Right lobe of liver (tissue), 6 donors: ENCODE results near the gene TRHDE. TPM values are rescaled to one million over a fixed set of nuclear protein-coding genes. Genes with fewer than 3 reads are reported as not detected.

Experiments used
- ATAC-seq, 4 donors: fragments of 200-7000 bp; cut with Tn5 transposase; one replicate each; pipeline ENCODE4 v1.9.1; 2020; ENCODE audit warnings: mild to moderate bottlenecking in 4 of 4, moderate library complexity in 4 of 4
- DNase-seq, 3 donors: peaks; one replicate each; pipeline ENCODE4 v3.0.0-alpha.2; 2020
- H3K27ac ChIP-seq, 3 donors: fragments of 200-600 bp; one replicate each; pipeline ENCODE4 v1.8.0; 2022
- H3K27me3 ChIP-seq, 2 donors: fragments of 200-600 bp; one replicate each; pipeline ENCODE4 v1.8.0; 2022
- H3K36me3 ChIP-seq, 4 donors: fragments of 200-600 bp; sonication (generic) in 1 of 4; one replicate each; pipeline versions ENCODE4 v1.5.1 to v1.8.0; 2017 to 2022; ENCODE audit warnings: control low read depth in 1 of 4
- H3K4me1 ChIP-seq, 4 donors: fragments of 200-600 bp; sonication (generic) in 1 of 4; one replicate each; pipeline versions ENCODE4 v1.5.1 to v1.8.0; 2017 to 2022; ENCODE audit warnings: control low read depth in 1 of 4
- H3K4me3 ChIP-seq, 3 donors: fragments of 200-600 bp; one replicate each; pipeline ENCODE4 v1.8.0; 2022
- H3K9me3 ChIP-seq, 4 donors: fragments of 200-600 bp; sonication (generic) in 1 of 4; one replicate each; pipeline versions ENCODE4 v1.5.1 to v1.8.0; 2017 to 2022; ENCODE audit warnings: control low read depth in 1 of 4
- POLR2A ChIP-seq: fragments of 450-650 bp; IDR thresholded peaks from one replicate; pipeline ENCODE4 v1.6.1; 2017; ENCODE audit warnings: antibody characterized with exemption, mild to moderate bottlenecking
- WGBS: methylation state at CpG from one replicate; pipeline ENCODE4 v1.1.6; 2018; ENCODE audit warnings: low coverage, low lambda C conversion rate; ENCODE audit not compliant: insufficient coverage; ENCODE audit errors: missing lambda C conversion rate; 5-methylcytosine and 5-hydroxymethylcytosine counted together
- intact Hi-C, 2 donors: fragments of 100-400 bp; cut with DNase I; formaldehyde crosslinking; loops; one replicate each; pipeline versions ENCODE4 v1.11.2 to v1.14.1; 2022
- total RNA-seq, 6 experiments: library from RNA; depleted of rRNA in 2 of 6; stranded (reverse); fragments of >200 nt in 2 of 6; fragmentation: NEBNext Ultra II Directional in 3 of 6; extraction: Animal tissue kit (Norgen Biotek cat#: 25700) in 3 of 6; gene quantifications; one replicate each; pipeline versions ENCODE4 v1.1.0 to v1.2.4, GENCODE V29; 2016 to 2023
- TF ChIP-seq, protein P1 (sequence below), 4 donors: fragments of 200-600 bp in 3 of 4; fragments of 450-650 bp in 1 of 4; IDR thresholded peaks; one replicate each; pipeline versions ENCODE4 v1.5.1 to v1.8.0; 2016 to 2022; ENCODE audit warnings: antibody characterized with exemption in 4 of 4, mild to moderate bottlenecking in 2 of 4
- donor health status: DM: no; HTN: yes; CAD: no.
- donor health status: DM: no; HTN: no; CAD: no.
- donor health status: DM: no; HTN: no; CAD: no.
- donor health status: DM: no; HTN: yes; CAD: no.
- donor health status: DM: no; HTN: yes; CAD: no.

The TRHDE gene
- total RNA-seq, 6 experiments from 2014 or later = 0.10 to 4.3 (median 0.90) TPM

GRCh38 chr12:72285861-72286260 is 13.7 kb downstream of the TRHDE start:
- TF ChIP-seq, protein P1, sequence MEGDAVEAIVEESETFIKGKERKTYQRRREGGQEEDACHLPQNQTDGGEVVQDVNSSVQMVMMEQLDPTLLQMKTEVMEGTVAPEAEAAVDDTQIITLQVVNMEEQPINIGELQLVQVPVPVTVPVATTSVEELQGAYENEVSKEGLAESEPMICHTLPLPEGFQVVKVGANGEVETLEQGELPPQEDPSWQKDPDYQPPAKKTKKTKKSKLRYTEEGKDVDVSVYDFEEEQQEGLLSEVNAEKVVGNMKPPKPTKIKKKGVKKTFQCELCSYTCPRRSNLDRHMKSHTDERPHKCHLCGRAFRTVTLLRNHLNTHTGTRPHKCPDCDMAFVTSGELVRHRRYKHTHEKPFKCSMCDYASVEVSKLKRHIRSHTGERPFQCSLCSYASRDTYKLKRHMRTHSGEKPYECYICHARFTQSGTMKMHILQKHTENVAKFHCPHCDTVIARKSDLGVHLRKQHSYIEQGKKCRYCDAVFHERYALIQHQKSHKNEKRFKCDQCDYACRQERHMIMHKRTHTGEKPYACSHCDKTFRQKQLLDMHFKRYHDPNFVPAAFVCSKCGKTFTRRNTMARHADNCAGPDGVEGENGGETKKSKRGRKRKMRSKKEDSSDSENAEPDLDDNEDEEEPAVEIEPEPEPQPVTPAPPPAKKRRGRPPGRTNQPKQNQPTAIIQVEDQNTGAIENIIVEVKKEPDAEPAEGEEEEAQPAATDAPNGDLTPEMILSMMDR (IDR thresholded peaks at IDR 0.05) = no peak
- TF ChIP-seq POLR2A = no peak
- 72% methylated on average over 1 of the region's 1 CpG for WGBS
- intact Hi-C loops = no loop called here
- H3K36me3 ChIP-seq = no peaks in the 10 kb centered on the region
- no peaks in the 10 kb centered on the region for H3K27me3 ChIP-seq
- H3K4me3 ChIP-seq = no peak overlapping the region
- H3K9me3 ChIP-seq = no peaks in the 10 kb centered on the region
- H3K27ac ChIP-seq = no peak overlapping the region
- DNase-seq = no peak
- no peaks in the 10 kb centered on the region for H3K4me1 ChIP-seq
- ATAC-seq = no peak

- Histone ChIP-seq H3K9me3 (no peaks in the 10 kb centered on the region), H3K27me3 (no peaks in the 10 kb centered on the region), H3K4me3 (no peak overlapping the region), H3K27ac (no peak overlapping the region), H3K36me3 (no peaks in the 10 kb centered on the region), H3K4me1 (no peaks in the 10 kb centered on the region)
- intact Hi-C loops = no loop called here
- WGBS = 67% methylated on average over 3 of the region's 3 CpGs
- ATAC-seq (no peak), DNase-seq (no peak)
- TF ChIP-seq, protein P1 (IDR thresholded peaks at IDR 0.05) = no peak
- TF ChIP-seq POLR2A = no peak
These were observed 14.4 kb downstream of the TRHDE start for GRCh38 chr12:72286526-72286925.

GRCh38 chr12:72288436-72288835 is 16.3 kb downstream of the TRHDE start:
- ATAC-seq (no peak), DNase-seq (no peak)
- WGBS = 64% methylated on average over 3 of the region's 3 CpGs
- H3K27me3 ChIP-seq = no peaks in the 10 kb centered on the region
- H3K4me3 ChIP-seq = no peak overlapping the region
- TF ChIP-seq, protein P1 (IDR thresholded peaks at IDR 0.05) = no peak
- TF ChIP-seq POLR2A = no peak
- no peaks in the 10 kb centered on the region for H3K36me3 ChIP-seq
- no peak overlapping the region for H3K27ac ChIP-seq
- H3K9me3 ChIP-seq = no peaks in the 10 kb centered on the region
- H3K4me1 ChIP-seq = no peaks in the 10 kb centered on the region
- intact Hi-C loops = no loop called here

DNA sequence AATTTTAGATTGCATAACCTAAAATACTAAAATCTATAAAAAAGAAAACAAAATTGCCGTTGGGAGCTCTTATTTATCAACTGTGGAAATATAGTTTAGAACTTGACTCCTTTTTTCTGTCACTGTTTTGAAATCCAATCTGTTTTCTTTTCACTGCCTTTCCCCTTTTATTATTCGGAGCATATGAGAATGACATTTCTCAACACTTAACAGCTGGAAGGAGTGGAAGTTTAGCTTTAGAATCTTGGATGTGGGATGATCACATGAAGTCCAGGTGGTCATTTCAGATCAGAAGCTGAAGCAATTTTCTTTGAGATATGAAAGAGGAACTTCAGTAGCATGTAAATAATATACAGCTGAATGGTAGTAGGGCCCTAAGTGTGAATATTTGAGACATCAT is 16.7 kb downstream of the TRHDE start:
- no peak for DNase-seq
- ATAC-seq = no peak
- H3K27ac ChIP-seq = no peak overlapping the region
- TF ChIP-seq POLR2A = no peak
- TF ChIP-seq, protein P1 (IDR thresholded peaks at IDR 0.05) = no peak
- 48% methylated on average over 2 of the region's 2 CpGs for WGBS
- no peaks in the 10 kb centered on the region for H3K27me3 ChIP-seq
- no peaks in the 10 kb centered on the region for H3K9me3 ChIP-seq
- H3K4me1 ChIP-seq = no peaks in the 10 kb centered on the region
- no peaks in the 10 kb centered on the region for H3K36me3 ChIP-seq
- H3K4me3 ChIP-seq = no peak overlapping the region
- intact Hi-C loops = no loop called here

DNA sequence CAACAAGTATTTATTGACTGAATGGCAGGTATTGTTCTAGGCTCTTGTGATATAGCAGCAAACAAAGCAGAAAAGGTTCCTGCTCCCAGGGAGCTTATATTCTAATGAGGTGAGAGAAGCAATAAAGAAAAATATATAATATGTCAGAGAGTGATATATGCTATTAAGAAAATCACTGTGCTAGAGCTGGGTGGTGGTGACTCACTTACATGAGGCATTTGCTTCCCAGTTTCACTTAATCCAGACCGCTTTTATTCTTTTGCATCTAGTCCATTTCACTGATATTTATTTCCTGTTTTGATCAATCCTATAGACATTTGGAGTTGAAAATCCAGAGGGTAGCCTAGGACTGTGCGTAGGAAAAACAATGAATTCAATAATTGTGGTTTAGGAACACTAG is 17.5 kb downstream of the TRHDE start:
- intact Hi-C loops = no loop called here
- TF ChIP-seq, protein P1 (IDR thresholded peaks at IDR 0.05) = no peak
- no peak for TF ChIP-seq POLR2A
- no peaks in the 10 kb centered on the region for H3K9me3 ChIP-seq
- no peak for DNase-seq
- WGBS = 88% methylated on average over 2 of the region's 2 CpGs
- no peak overlapping the region for H3K27ac ChIP-seq
- no peak overlapping the region for H3K4me3 ChIP-seq
- H3K36me3 ChIP-seq = no peaks in the 10 kb centered on the region
- H3K4me1 ChIP-seq = no peaks in the 10 kb centered on the region
- H3K27me3 ChIP-seq = no peaks in the 10 kb centered on the region
- ATAC-seq = no peak
